Measurements from ENCODE around the gene MAPK13. TPM values are rescaled to one million over a fixed set of nuclear protein-coding genes. Genes with fewer than 3 reads are reported as not detected.

Gene MAPK13
- 7.6 and 12.0 TPM in 2 replicates for total RNA-seq

DNA sequence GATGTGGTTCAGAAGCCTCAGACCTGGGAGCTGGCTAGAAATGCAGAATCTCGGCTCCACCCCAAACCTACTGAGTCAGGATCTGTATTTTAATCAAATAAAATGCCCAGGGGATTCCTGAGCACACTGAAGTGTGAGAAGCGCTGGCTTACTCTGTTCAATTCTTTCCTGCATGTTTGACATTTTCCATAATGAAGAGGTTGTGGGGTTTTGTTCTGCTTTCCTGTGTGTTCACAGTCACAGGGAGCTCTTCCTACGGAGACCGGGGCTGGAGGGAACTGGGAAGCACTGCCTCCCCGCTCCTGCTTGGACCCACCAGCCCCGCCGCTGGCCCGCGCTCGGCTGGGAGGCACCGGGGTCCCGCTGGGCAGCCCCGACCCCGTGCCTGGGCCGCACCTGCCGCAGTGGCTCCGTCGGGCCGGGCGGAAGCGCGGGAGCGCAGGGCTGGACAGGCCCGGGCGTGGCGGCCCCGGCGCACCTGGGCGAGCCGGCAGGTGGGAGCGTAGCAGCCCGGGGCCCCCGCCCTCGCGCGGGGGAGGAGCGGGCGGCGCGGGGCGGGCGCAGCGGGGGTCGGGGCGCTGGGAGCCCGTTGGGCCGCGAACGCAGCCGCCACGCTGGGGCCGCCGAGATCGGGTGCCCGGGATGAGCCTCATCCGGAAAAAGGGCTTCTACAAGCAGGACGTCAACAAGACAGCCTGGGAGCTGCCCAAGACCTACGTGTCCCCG, at the start of gene MAPK13:
TSS of gene MAPK13 (plus strand) at position 573 of the 726 bp plus-strand sequence. CDS start at position 643, 70 bp downstream.

Other genes starting within 250 kb of the MAPK13 start
- 70.2 and 82.2 TPM in 2 replicates for gene SRPK1, start 209.4 kb upstream of the MAPK13 start, total RNA-seq
- not detected in 2 replicates for gene SLC26A8, start 105.9 kb upstream of the MAPK13 start, total RNA-seq
- gene MAPK14, start 102.7 kb upstream of the MAPK13 start, total RNA-seq: 35.1 and 36.7 TPM in 2 replicates
- 7.6 TPM in 2 replicates for gene BRPF3, start 66.2 kb downstream of the MAPK13 start, total RNA-seq
- not detected in 2 replicates for gene PNPLA1, start 139.5 kb downstream of the MAPK13 start, total RNA-seq
- not detected in 2 replicates for gene BNIP5, start 206.4 kb downstream of the MAPK13 start, total RNA-seq

All from bronchus fibroblast of lung (primary cell).